Endothelial cell of umbilical vein (primary cell): ENCODE results near the gene PSMB7. TPM values are rescaled to one million over a fixed set of nuclear protein-coding genes. Genes with fewer than 3 reads are reported as not detected.
A peak's percentile ranks its signal among the peaks of the same experiment; 100 is the strongest.

Experiments
- BruUV-seq: library from RNA; stranded (reverse); fragments of 400-500 nt; replicated peaks from 2 replicates; lab custom pipeline; 2021; lab: Mats Ljungman, UMichigan
- CTCF ChIA-PET: fragments of 300-600, 350-600 bp; sonication (Branson Sonifier 250); formaldehyde crosslinking; loops from one replicate; lab custom pipeline; 2021; ENCODE audit warnings: antibody characterized with exemption, inconsistent platforms; lab: Charles Lee
- POLR2A ChIA-PET: fragments of 300-600, 350-600 bp; sonication (Branson Sonifier 250); formaldehyde crosslinking; loops from one replicate; lab custom pipeline; 2021; ENCODE audit warnings: antibody characterized with exemption, inconsistent platforms; lab: Charles Lee
- DNase-seq: peaks from one replicate; pipeline ENCODE4 v3.0.0-alpha.2; 2011; ENCODE audit warnings: low read depth, low spot score
- FAIRE-seq: peaks from 2 replicates; lab custom pipeline; 2011; peaks lifted over from hg19 to GRCh38; lab: Jason Lieb, UNC
- H2AFZ ChIP-seq: 2 replicates; pipeline ENCODE4 v1.6.0; 2012; ENCODE audit warnings: low read depth, low read length, control low read depth, inconsistent platforms
- H3K27ac ChIP-seq: 2 replicates; pipeline ENCODE4 v1.5.1; 2011; ENCODE audit warnings: low read depth, mild to moderate bottlenecking, control low read depth, low read length, moderate library complexity; ENCODE audit not compliant: insufficient read depth
- H3K27me3 ChIP-seq, 2 experiments: 2 replicates each; pipeline versions ENCODE4 v1.6.0 to v1.6.1; 2011; ENCODE audit warnings: low read length in 2 of 2, mixed read lengths in 1 of 2; ENCODE audit not compliant: control insufficient read depth in 2 of 2, insufficient read depth in 2 of 2
- H3K36me3 ChIP-seq, 2 experiments: 2 replicates in 1 of 2; 3 replicates in 1 of 2; pipeline ENCODE4 v1.5.1; 2011; ENCODE audit warnings: low read length in 2 of 2, mild to moderate bottlenecking in 1 of 2, moderate library complexity in 1 of 2; ENCODE audit not compliant: control insufficient read depth in 2 of 2, insufficient read depth in 2 of 2; ENCODE audit errors: extremely low read depth in 1 of 2
- H3K4me1 ChIP-seq: 3 replicates; pipeline ENCODE4 v1.5.1; 2011; ENCODE audit warnings: mild to moderate bottlenecking, low read length; ENCODE audit not compliant: control insufficient read depth, insufficient read depth; ENCODE audit errors: extremely low read depth
- H3K4me2 ChIP-seq: 2 replicates; pipeline ENCODE4 v1.6.1; 2011; ENCODE audit warnings: low read length, control low read depth, mixed read lengths; ENCODE audit not compliant: insufficient read depth
- H3K4me3 ChIP-seq, 3 experiments: fragments of 200-600 bp in 1 of 3; sonication (generic), shearing (Covaris generic) in 1 of 3; replicated peaks in 1 of 3; 2 replicates each; pipeline ENCODE4 v1.5.1; 2011 to 2016; ENCODE audit warnings: control low read depth in 3 of 3, low read length in 3 of 3, mild to moderate bottlenecking in 2 of 3, inconsistent platforms in 1 of 3, low read depth in 1 of 3, moderate library complexity in 1 of 3; ENCODE audit not compliant: insufficient read depth in 1 of 3
- H3K79me2 ChIP-seq: 2 replicates; pipeline ENCODE4 v1.6.0; 2012; ENCODE audit warnings: low read length, inconsistent platforms; ENCODE audit not compliant: control insufficient read depth, insufficient read depth
- H3K9ac ChIP-seq: replicated peaks from 2 replicates; pipeline ENCODE3; 2011; ENCODE audit warnings: low read length, control low read depth; ENCODE audit not compliant: insufficient read depth; ENCODE audit errors: extremely low read depth
- H3K9me1 ChIP-seq: replicated peaks from 3 replicates; pipeline ENCODE4 v1.6.0; 2011; ENCODE audit warnings: mild to moderate bottlenecking, low read length; ENCODE audit not compliant: control insufficient read depth, insufficient read depth; ENCODE audit errors: extremely low read depth
- H3K9me3 ChIP-seq: replicated peaks from 2 replicates; pipeline ENCODE4 v1.5.1; 2012; ENCODE audit warnings: low read length, inconsistent platforms; ENCODE audit not compliant: control insufficient read depth, insufficient read depth
- H4K20me1 ChIP-seq: replicated peaks from 2 replicates; pipeline ENCODE3; 2011; ENCODE audit warnings: mild to moderate bottlenecking, low read length; ENCODE audit not compliant: control insufficient read depth, insufficient read depth; ENCODE audit errors: extremely low read depth
- EZH2 ChIP-seq: IDR thresholded peaks from 2 replicates; pipeline ENCODE4 v1.6.1; 2012; ENCODE audit warnings: borderline replicate concordance, low read depth, mild to moderate bottlenecking, moderate library complexity, low read length, inconsistent platforms; ENCODE audit not compliant: severe bottlenecking
- FOS ChIP-seq: IDR thresholded peaks from 2 replicates; pipeline ENCODE4 v1.6.1; 2011; ENCODE audit warnings: mild to moderate bottlenecking, low read length, moderate library complexity, borderline replicate concordance; ENCODE audit not compliant: insufficient read depth
- MYC ChIP-seq: IDR thresholded peaks from one replicate; pipeline ENCODE4 v1.6.1; 2011; ENCODE audit warnings: mild to moderate bottlenecking, low read depth, low read length
- POLR2A ChIP-seq: IDR thresholded peaks from 2 replicates; pipeline ENCODE4 v1.6.1; 2012; ENCODE audit warnings: low read depth, mild to moderate bottlenecking, control low read depth, low read length
- POLR2AphosphoS5 ChIP-seq: IDR thresholded peaks from 2 replicates; pipeline ENCODE4 v1.6.1; 2012; ENCODE audit warnings: low read depth, mild to moderate bottlenecking, control low read depth, low read length, moderate library complexity; ENCODE audit not compliant: insufficient read depth
- dilution Hi-C: fragments of 300-500 bp; cut with MboI; formaldehyde crosslinking; loops from one replicate; pipeline ENCODE4 v1.15.0; 2019; ENCODE audit warnings: low sequenced_read_pairs; ENCODE audit not compliant: extremely low pct_ligation_motif_present
- intact Hi-C: fragments of 100-400 bp; cut with micrococcal nuclease; formaldehyde crosslinking; loops from one replicate; pipeline ENCODE4 v1.10.0; 2022
- polyA plus RNA-seq, 4 experiments: library from polyadenylated mRNA; depleted of rRNA in 3 of 4; stranded (reverse) in 3 of 4; unstranded in 1 of 4; fragments of >200 nt; gene quantifications; 2 replicates each; pipeline versions ENCODE4 v1.2.1 to v1.2.3, GENCODE V29; 2011 to 2012; ENCODE audit warnings: missing spikeins in 1 of 4
- total RNA-seq: library from RNA; stranded (reverse); gene quantifications from 2 replicates; pipeline ENCODE4 v1.2.3, GENCODE V29; 2021
- TF ChIP-seq, protein P1 (sequence below): IDR thresholded peaks from 2 replicates; pipeline ENCODE4 v1.6.1; 2011; ENCODE audit not compliant: insufficient read depth, insufficient read length

PSMB7 gene
- total and polyA plus RNA-seq, 2 donors (not counting 3 experiments of a cell fraction or from before 2014, with no cell fraction given) = 227 to 366 TPM

DNA sequence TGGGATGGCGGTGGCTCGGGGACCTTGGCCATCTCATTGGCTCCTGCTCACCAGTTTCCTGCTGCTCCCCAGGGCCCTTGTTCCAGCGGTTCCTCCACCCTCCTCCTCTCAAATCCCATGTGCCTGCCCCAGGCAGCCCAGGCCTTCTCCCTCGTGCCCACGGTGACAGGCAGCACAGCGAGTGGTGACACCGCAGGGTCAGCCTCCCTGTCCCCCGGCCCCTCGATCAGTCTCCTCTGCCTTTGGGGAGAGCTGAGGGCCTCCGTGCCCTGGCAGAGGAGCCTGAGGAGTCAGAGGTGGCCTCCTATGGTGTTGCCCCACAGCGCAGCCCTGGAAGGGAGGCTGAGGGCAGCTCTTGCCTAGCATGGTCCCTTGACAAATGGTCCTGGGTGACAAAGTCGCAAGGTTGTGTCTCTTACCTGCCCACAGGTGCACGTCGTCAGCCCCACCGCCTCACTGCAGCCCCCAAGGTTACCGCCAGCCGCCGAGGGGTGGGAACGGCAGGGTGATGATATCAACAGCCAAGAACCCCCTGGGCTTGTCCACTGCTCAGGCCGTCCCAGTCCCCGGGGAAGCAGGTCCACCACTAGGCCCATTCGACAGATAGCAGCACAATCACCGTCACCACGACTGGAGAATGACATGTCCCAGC lies 107.7 kb downstream of the PSMB7 start:
- dilution Hi-C loops (loop anchor here (25.0 kb wide), 1 partner anchor 95 kb away; no protein-coding TSS in a partner anchor), intact Hi-C loops (loop anchor here (2.0 kb wide), 1 partner anchor 175 kb away; no protein-coding TSS in a partner anchor)
- Histone ChIP-seq H3K4me2 (no peak overlapping the region), H3K9ac (no peak overlapping the region), H4K20me1 (no peaks in the 10 kb centered on the region), H3K4me1 (peaks cover 31% of the 10 kb centered on the region), H3K79me2 (peaks cover 44% of the 10 kb centered on the region), H3K9me1 (no peaks in the 10 kb centered on the region), H3K4me3 (no peak overlapping the region), H2AFZ (no peak overlapping the region), H3K27ac (peak overlapping the region; percentile 75), H3K9me3 (no peaks in the 10 kb centered on the region), H3K27me3 (no peaks in the 10 kb centered on the region), H3K36me3 (peaks cover 3 to 20% of the 10 kb centered on the region in 2 experiments)
- FAIRE-seq (no peak), DNase-seq (no peak)
- no peak for TF ChIP-seq EZH2
- TF ChIP-seq MYC = no peak
- TF ChIP-seq POLR2A = no peak
- no peak for TF ChIP-seq POLR2AphosphoS5
- TF ChIP-seq FOS = no peak
- TF ChIP-seq, protein P1, sequence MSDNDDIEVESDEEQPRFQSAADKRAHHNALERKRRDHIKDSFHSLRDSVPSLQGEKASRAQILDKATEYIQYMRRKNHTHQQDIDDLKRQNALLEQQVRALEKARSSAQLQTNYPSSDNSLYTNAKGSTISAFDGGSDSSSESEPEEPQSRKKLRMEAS = no peak
- no TSS peak for BruUV-seq
- ChIA-PET POLR2A (no interaction called here), CTCF (interaction anchor here (4.7 kb wide), 1 partner anchor 175 kb away, joined by 29 read pairs; no protein-coding TSS in a partner anchor)
